Natural killer cell treated with Interleukin-12 subunit alpha and Interleukin-12 subunit beta and Interleukin-15 and Interleukin-18, amount 100 ng/mL, for 72 hours (primary cell): ENCODE measurements around the gene MAP7D2. TPM values are rescaled to one million over a fixed set of nuclear protein-coding genes. Genes with fewer than 3 reads are reported as not detected.

Experiments used
- ATAC-seq, 2 donors: fragments of 150-1000 bp; cut with Tn5 transposase in 1 of 2; sonication (Bioruptor Pico), chemical (Tn5 transposase) in 1 of 2; 2 replicates each; pipeline ENCODE4 v1.10.0; 2021
- DNase-seq: peaks from one replicate; pipeline ENCODE4 v3.0.0; 2022; ENCODE audit warnings: low spot score
- H3K27ac Mint-ChIP-seq, 2 donors: 1 replicate in 1 of 2; 2 replicates in 1 of 2; pipeline ENCODE4 v1.8.0; 2022; ENCODE audit warnings: mixed read lengths in 2 of 2, mild to moderate bottlenecking in 1 of 2, moderate library complexity in 1 of 2
- H3K27me3 Mint-ChIP-seq, 2 donors: 1 replicate in 1 of 2; 2 replicates in 1 of 2; pipeline ENCODE4 v1.8.0; 2022; ENCODE audit warnings: mixed read lengths in 2 of 2
- H3K36me3 Mint-ChIP-seq: one replicate; pipeline ENCODE4 v1.8.0; 2022; ENCODE audit warnings: mixed read lengths
- H3K4me1 Mint-ChIP-seq, 2 donors: 1 replicate in 1 of 2; 2 replicates in 1 of 2; pipeline ENCODE4 v1.8.0; 2022; ENCODE audit warnings: low read depth in 2 of 2, mixed read lengths in 2 of 2, mild to moderate bottlenecking in 1 of 2
- H3K4me3 Mint-ChIP-seq: one replicate; pipeline ENCODE4 v1.8.0; 2022; ENCODE audit warnings: mixed read lengths
- H3K9me3 Mint-ChIP-seq: 2 replicates; pipeline ENCODE4 v1.8.0; 2022; ENCODE audit warnings: mixed read lengths
- total RNA-seq, 2 donors: library from RNA; stranded (reverse); gene quantifications; one replicate each; pipeline ENCODE4 v1.2.3, GENCODE V29; 2022

Gene MAP7D2
- total RNA-seq, 2 donors from 2014 or later, result 0.17 TPM

DNA sequence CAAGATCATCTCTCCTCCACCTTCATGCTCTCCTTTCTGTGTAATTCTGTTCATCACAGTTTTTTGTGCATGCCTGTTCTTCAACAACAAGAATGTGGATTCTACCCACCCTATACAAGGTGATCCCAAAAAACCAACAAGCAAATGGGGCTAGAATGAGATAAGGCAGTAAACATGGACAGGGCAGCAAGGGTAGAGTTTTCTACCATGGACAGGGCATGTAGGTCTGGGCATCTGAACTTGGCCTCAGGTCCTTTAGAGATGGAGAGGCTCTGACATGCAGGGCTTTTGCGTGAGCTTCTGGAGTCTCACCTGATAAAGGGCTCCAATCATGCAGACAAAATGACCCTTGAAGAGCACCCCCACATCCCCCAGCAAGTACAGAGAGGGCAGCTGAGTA lies 36.4 kb downstream of the MAP7D2 start:
- Mint-ChIP-seq H3K27me3 (no peaks in the 10 kb centered on the region), H3K4me1 (no peaks in the 10 kb centered on the region), H3K27ac (no peak overlapping the region), H3K4me3 (no peak overlapping the region), H3K9me3 (no peaks in the 10 kb centered on the region), H3K36me3 (no peaks in the 10 kb centered on the region)
- DNase-seq (no peak), ATAC-seq (no peak)

DNA sequence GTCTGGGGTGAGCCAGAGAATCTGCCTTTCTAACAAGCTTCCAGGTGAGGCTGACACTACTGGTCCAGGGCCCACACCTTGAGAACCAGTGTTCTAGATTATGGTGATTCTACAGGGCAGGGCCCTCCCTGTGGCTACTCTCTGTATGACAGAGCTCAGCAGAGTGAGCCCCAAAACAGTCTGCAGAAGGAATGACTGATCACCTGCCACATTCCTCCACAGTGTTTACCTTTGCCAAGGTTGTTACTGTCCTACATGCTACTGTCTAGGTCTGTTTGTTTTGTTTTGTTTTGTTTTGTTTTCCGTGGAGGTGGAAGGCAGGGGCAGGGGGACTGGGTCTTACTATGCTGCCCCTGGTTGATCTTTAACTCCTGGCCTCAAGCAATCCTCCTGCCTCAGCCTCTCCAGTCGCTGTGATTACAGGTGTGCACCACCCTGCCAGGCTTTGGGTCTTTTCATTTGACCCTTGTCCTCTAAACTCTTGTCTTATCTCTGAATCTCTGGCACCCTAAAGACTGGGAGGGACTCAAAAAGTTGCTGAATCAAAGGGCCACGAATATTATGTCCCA lies 45.1 kb downstream of the MAP7D2 start:
- Mint-ChIP-seq H3K4me1 (no peaks in the 10 kb centered on the region), H3K36me3 (no peaks in the 10 kb centered on the region), H3K9me3 (no peaks in the 10 kb centered on the region), H3K27me3 (peaks cover 0 to 2% of the 10 kb centered on the region in 2 donors), H3K4me3 (no peak overlapping the region), H3K27ac (no peak overlapping the region)
- DNase-seq, result no peak
- no peak for ATAC-seq

DNA sequence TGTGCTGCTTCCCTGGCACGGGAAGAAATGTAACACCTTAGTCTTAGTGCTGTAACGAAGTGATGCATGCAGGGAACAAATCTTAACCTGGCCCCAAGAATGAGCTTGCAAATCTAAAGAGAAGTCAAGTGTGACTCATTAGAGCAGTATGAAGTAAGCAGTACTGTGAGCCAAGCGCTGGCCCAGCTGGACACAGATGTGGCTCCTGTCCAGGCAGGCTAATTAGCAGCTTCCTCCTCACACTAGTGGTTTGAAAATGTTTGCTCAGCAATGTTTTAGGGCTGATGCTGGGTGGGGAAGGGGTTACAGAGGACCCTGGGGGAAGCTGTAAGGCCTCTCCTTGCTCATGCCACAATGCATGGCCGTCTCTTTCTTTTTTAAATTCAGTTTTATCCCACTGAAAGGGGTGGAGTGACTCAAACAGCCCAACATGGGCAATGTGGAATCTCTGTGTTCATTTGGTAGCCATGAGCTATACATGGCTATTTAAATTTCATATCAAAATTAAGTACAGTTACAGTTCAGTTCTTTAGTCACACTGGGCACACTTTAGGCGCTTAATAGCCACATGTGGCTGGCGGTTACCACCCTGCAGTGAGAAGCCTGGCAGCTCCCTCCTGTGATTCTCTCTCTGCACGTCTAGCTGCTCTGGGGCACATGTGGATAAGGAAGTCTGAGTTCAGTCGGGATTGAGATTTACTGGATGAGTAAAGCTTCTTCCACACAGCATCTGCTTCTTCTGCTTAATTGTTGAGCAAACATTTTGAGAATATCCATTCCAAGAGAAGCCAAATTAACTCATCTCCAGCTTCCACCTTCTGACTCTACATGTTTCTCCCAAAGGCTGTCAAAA lies 48.8 kb downstream of the MAP7D2 start:
- no peaks in the 10 kb centered on the region for H3K36me3 Mint-ChIP-seq
- peaks cover 0 to 4% of the 10 kb centered on the region in 2 donors for H3K27me3 Mint-ChIP-seq
- H3K4me3 Mint-ChIP-seq, result no peak overlapping the region
- no peak overlapping the region for H3K27ac Mint-ChIP-seq
- DNase-seq, result no peak
- H3K4me1 Mint-ChIP-seq, result no peaks in the 10 kb centered on the region
- ATAC-seq, result no peak
- H3K9me3 Mint-ChIP-seq, result no peaks in the 10 kb centered on the region

DNA sequence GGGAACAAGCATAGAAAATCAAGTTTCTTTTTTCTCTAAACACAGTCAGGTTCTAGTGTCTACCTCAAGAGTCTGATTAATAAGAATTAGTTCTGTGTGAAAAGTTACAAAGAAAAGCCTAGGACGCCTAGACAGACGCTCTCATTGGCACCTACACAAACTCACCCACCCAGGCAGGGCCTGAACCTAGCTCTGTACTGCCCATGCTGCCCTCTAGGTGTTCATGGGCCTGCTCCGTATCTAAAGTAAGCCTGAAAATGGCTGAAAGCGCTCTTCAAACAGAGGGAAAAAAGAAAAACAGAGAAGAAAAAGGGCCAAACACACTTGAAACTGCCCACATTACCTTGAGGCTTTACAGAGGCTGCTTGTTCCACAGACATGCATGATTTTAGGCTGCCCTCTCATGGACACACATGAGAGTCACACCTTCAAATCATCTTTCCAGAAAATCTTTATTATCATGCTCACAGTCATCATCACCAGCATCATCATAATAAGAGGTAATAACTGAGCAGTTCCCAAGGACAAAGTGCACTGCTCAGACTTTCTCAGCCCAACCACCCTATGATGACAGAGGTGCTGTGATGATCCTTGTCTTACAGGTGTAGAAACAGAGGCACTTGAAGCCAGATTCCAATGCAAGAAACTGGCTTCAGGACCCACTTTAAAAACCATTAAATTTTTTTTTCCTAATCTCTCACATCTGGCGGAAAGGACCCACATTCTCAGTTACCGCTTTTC lies 49.6 kb downstream of the MAP7D2 start:
- no peaks in the 10 kb centered on the region for H3K9me3 Mint-ChIP-seq
- no peak for ATAC-seq
- H3K27ac Mint-ChIP-seq, result no peak overlapping the region
- H3K4me1 Mint-ChIP-seq, result no peaks in the 10 kb centered on the region
- no peak overlapping the region for H3K4me3 Mint-ChIP-seq
- H3K36me3 Mint-ChIP-seq, result no peaks in the 10 kb centered on the region
- H3K27me3 Mint-ChIP-seq, result peaks cover 0 to 4% of the 10 kb centered on the region in 2 donors
- DNase-seq, result no peak

GRCh38 chrX:20063716-20064351 lies 52.9 kb downstream of the MAP7D2 start:
- Mint-ChIP-seq H3K27me3 (peaks cover 0 to 6% of the 10 kb centered on the region in 2 donors), H3K4me3 (no peak overlapping the region), H3K36me3 (no peaks in the 10 kb centered on the region), H3K27ac (no peak overlapping the region), H3K9me3 (no peaks in the 10 kb centered on the region), H3K4me1 (peaks cover 3 to 4% of the 10 kb centered on the region in 2 donors)
- no peak for ATAC-seq
- DNase-seq, result peak; percentile 41

- H3K9me3 Mint-ChIP-seq, result no peaks in the 10 kb centered on the region
- ATAC-seq (no peak), DNase-seq (peak; percentile 47)
- peaks cover 0 to 8% of the 10 kb centered on the region in 2 donors for H3K27me3 Mint-ChIP-seq
- H3K4me1 Mint-ChIP-seq, result peaks cover 3 to 4% of the 10 kb centered on the region in 2 donors
- H3K4me3 Mint-ChIP-seq, result no peak overlapping the region
- no peaks in the 10 kb centered on the region for H3K36me3 Mint-ChIP-seq
- no peak overlapping the region for H3K27ac Mint-ChIP-seq
These were observed 53.6 kb downstream of the MAP7D2 start for GRCh38 chrX:20063153-20063552.

- no peaks in the 10 kb centered on the region for H3K9me3 Mint-ChIP-seq
- peaks cover 0 to 8% of the 10 kb centered on the region in 2 donors for H3K27me3 Mint-ChIP-seq
- no peak overlapping the region for H3K4me3 Mint-ChIP-seq
- H3K36me3 Mint-ChIP-seq, result no peaks in the 10 kb centered on the region
- DNase-seq, result no peak
- peaks cover 3 to 4% of the 10 kb centered on the region in 2 donors for H3K4me1 Mint-ChIP-seq
- no peak for ATAC-seq
- no peak overlapping the region for H3K27ac Mint-ChIP-seq
These were observed 54.9 kb downstream of the MAP7D2 start for GRCh38 chrX:20061855-20062254.

DNA sequence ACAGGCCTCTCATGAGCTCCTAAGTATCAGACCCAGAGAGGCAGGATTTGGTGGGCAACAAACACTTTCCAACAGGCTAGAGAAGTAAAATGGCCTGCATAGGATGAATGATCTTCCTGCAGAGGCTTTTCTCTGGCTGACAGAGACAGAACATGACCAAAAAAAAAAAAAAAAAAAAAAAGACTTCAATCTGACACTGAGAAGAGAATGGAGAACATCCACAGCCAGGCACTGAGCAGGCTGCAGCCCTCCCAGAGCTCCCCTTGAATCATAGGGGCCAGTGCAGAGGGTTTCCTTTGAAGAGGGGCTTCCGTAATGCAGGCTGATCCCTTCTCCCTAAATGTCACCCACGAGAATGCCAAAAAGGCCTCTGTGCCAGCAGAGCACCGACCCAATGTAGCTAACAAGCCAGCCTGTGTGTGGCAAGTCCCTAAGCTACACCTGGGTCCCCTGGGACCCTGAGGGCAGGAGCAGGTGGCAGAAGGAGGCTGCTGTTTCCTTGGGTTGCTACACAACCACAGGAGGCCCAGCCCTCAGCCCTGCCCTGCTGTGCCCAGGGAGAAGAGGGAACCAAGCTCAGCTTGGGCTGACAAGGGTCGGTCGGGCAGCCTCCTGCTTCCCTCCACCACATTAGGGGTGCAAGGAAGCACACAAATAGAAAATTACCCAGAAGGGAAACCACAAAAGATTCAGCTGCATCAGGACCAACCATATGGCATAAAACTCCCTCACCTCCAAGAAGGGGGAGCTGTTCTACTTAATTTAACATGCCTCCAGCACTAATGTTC lies 55.6 kb downstream of the MAP7D2 start:
- no peak overlapping the region for H3K4me3 Mint-ChIP-seq
- no peak for DNase-seq

GRCh38 chrX:20059467-20060128 lies 57.1 kb downstream of the MAP7D2 start:
- peaks cover 3 to 4% of the 10 kb centered on the region in 2 donors for H3K4me1 Mint-ChIP-seq
- no peaks in the 10 kb centered on the region for H3K9me3 Mint-ChIP-seq
- H3K27me3 Mint-ChIP-seq, result peaks cover 0 to 6% of the 10 kb centered on the region in 2 donors
- H3K36me3 Mint-ChIP-seq, result no peaks in the 10 kb centered on the region
- ATAC-seq, result no peak
- no peak overlapping the region for H3K4me3 Mint-ChIP-seq
- no peak for DNase-seq
- H3K27ac Mint-ChIP-seq, result peak overlapping the region in 1 of 2 donors; percentile 21

More for the DNA sequence above, 55.6 kb downstream of the MAP7D2 start:
- H3K27me3 Mint-ChIP-seq, result peaks cover 0 to 8% of the 10 kb centered on the region in 2 donors
- no peaks in the 10 kb centered on the region for H3K9me3 Mint-ChIP-seq
- H3K27ac Mint-ChIP-seq, result no peak overlapping the region
- ATAC-seq, result peak in 1 of 2 donors; percentile 40
- H3K36me3 Mint-ChIP-seq, result no peaks in the 10 kb centered on the region
- peaks cover 3 to 4% of the 10 kb centered on the region in 2 donors for H3K4me1 Mint-ChIP-seq

DNA sequence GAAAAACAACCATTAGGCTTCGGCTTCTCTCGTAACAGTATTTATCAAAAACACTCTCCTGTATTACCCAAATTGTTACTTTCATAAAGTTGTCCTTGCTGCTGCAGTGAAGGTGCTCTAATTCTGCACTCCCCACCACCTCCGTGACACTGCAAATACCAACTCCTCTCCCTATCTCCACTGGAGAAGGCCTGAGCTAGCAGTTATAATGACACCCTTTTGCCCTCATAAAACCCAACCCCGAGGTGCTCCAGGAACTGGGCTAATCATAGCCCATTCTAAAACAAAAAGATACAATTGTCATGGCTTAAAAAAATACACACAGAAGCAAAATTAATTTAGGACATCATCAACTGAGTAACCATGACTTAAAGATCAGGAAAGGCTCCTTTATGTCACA lies 59.2 kb downstream of the MAP7D2 start:
- Mint-ChIP-seq H3K27ac (no peak overlapping the region), H3K27me3 (peaks cover 0 to 8% of the 10 kb centered on the region in 2 donors), H3K4me1 (peaks cover 3 to 4% of the 10 kb centered on the region in 2 donors), H3K4me3 (no peak overlapping the region), H3K36me3 (no peaks in the 10 kb centered on the region), H3K9me3 (no peaks in the 10 kb centered on the region)
- ATAC-seq, result no peak
- DNase-seq, result no peak

GRCh38 chrX:20056704-20057103 lies 60.0 kb downstream of the MAP7D2 start:
- H3K4me1 Mint-ChIP-seq, result peaks cover 2 to 3% of the 10 kb centered on the region in 2 donors
- H3K4me3 Mint-ChIP-seq, result no peak overlapping the region
- H3K36me3 Mint-ChIP-seq, result no peaks in the 10 kb centered on the region
- no peaks in the 10 kb centered on the region for H3K9me3 Mint-ChIP-seq
- no peak overlapping the region for H3K27ac Mint-ChIP-seq
- ATAC-seq (peak in 1 of 2 donors; percentile 20), DNase-seq (peak; percentile 23)
- H3K27me3 Mint-ChIP-seq, result peaks cover 0 to 8% of the 10 kb centered on the region in 2 donors

DNA sequence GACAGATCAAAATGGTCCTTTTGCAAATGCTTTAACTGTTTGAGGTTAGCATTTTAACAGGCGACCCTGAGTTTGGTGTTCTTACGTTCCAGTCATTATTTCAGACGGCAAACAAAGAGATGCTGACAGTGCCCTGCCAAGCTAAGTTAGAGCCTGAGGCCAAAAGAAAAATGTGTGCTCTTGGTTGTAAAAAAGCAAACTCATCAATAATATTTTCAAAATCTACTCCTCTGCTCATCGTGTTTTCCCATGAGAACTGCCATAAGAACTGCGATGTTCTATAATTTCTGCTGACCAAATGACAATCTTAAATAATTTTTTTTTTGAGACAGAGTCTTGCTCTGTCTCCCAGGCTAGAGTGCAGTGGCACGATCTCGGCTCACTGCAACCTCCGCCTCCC lies 63.2 kb downstream of the MAP7D2 start:
- Mint-ChIP-seq H3K27ac (no peak overlapping the region), H3K36me3 (no peaks in the 10 kb centered on the region), H3K27me3 (peaks cover 0 to 4% of the 10 kb centered on the region in 2 donors), H3K9me3 (no peaks in the 10 kb centered on the region), H3K4me1 (peaks cover 0 to 3% of the 10 kb centered on the region in 2 donors), H3K4me3 (no peak overlapping the region)
- DNase-seq (peak; percentile 18), ATAC-seq (no peak)
